T-cell (primary cell): ENCODE results near the gene BMERB1. TPM values are rescaled to one million over a fixed set of nuclear protein-coding genes. Genes with fewer than 3 reads are reported as not detected.

Experiments used
- ATAC-seq, 4 experiments: fragments of 200-7000 bp in 3 of 4; fragments of 150-1000 bp in 1 of 4; cut with Tn5 transposase; replicated peaks in 1 of 4; 1 replicate in 3 of 4; 2 replicates in 1 of 4; pipeline ENCODE4 v1.10.0; 2021; ENCODE audit warnings: moderate library complexity in 3 of 4, mild to moderate bottlenecking in 2 of 4, moderate number of reproducible peaks in 1 of 4
- CTCF ChIA-PET, 2 donors: fragments of 300-600 bp; sonication (Branson Sonifier 250); formaldehyde crosslinking; loops; one replicate each; lab custom pipeline; 2022; ENCODE audit warnings: antibody characterized with exemption in 2 of 2; lab: Charles Lee
- POLR2A ChIA-PET, 2 donors: fragments of 300-600 bp; sonication (Branson Sonifier 250); formaldehyde crosslinking; loops; one replicate each; lab custom pipeline; 2022; ENCODE audit warnings: antibody characterized with exemption in 2 of 2; lab: Charles Lee
- DNase-seq, 35 experiments: peaks; one replicate each; pipeline versions ENCODE4 v3.0.0 to v3.0.0-alpha.2; 2013 to 2023
- H3K27ac ChIP-seq: one replicate; pipeline ENCODE4 v1.5.1; 2013; ENCODE audit warnings: low read length
- H3K27me3 ChIP-seq, 2 experiments: replicated peaks in 1 of 2; 1 replicate in 1 of 2; 2 replicates in 1 of 2; pipeline versions ENCODE4 v1.6.1 to v1.7.0; 2013; ENCODE audit warnings: low read length in 1 of 2, mixed read lengths in 1 of 2; ENCODE audit not compliant: control insufficient read depth in 2 of 2, insufficient read depth in 2 of 2; ENCODE audit errors: extremely low read depth in 1 of 2
- H3K36me3 ChIP-seq, 2 donors: 1 replicate in 1 of 2; 2 replicates in 1 of 2; pipeline versions ENCODE4 v1.6.1 to v1.7.0; 2013; ENCODE audit warnings: low read length in 1 of 2; ENCODE audit not compliant: control insufficient read depth in 2 of 2, insufficient read depth in 1 of 2; ENCODE audit errors: extremely low read depth in 1 of 2
- H3K4me1 ChIP-seq, 2 experiments: 1 replicate in 1 of 2; 2 replicates in 1 of 2; pipeline versions ENCODE4 v1.6.1 to v1.7.0; 2013; ENCODE audit warnings: low read length in 2 of 2, mixed read lengths in 1 of 2; ENCODE audit not compliant: insufficient read depth in 2 of 2, control insufficient read depth in 1 of 2; ENCODE audit errors: extremely low read depth in 1 of 2
- H3K4me3 ChIP-seq, 2 donors: 1 replicate in 1 of 2; 2 replicates in 1 of 2; pipeline versions ENCODE4 v1.5.1 to v1.7.0; 2013; ENCODE audit warnings: mild to moderate bottlenecking in 2 of 2, low read length in 1 of 2, moderate library complexity in 1 of 2; ENCODE audit not compliant: control insufficient read depth in 1 of 2; ENCODE audit errors: extremely low read depth in 1 of 2
- H3K9me3 ChIP-seq: 2 replicates; pipeline ENCODE4 v1.7.0; 2013
- H3K27ac Mint-ChIP-seq, 2 donors: one replicate each; pipeline ENCODE4 v1.8.0; 2020 to 2021; ENCODE audit warnings: mild to moderate bottlenecking in 2 of 2, mixed read lengths in 2 of 2
- H3K27me3 Mint-ChIP-seq, 2 donors: one replicate each; pipeline ENCODE4 v1.8.0; 2021 to 2022; ENCODE audit warnings: mixed read lengths in 2 of 2
- H3K36me3 Mint-ChIP-seq: one replicate; pipeline ENCODE4 v1.8.0; 2021; ENCODE audit warnings: mixed read lengths
- H3K4me1 Mint-ChIP-seq, 3 donors: one replicate each; pipeline ENCODE4 v1.8.0; 2020 to 2022; ENCODE audit warnings: mixed read lengths in 3 of 3, mild to moderate bottlenecking in 1 of 3
- H3K4me3 Mint-ChIP-seq, 3 donors: one replicate each; pipeline ENCODE4 v1.8.0; 2020 to 2022; ENCODE audit warnings: mild to moderate bottlenecking in 3 of 3, mixed read lengths in 3 of 3, moderate library complexity in 3 of 3
- H3K9me3 Mint-ChIP-seq, 3 donors: one replicate each; pipeline ENCODE4 v1.8.0; 2020 to 2022; ENCODE audit warnings: mixed read lengths in 3 of 3
- WGBS: methylation state at CpG from one replicate; pipeline ENCODE4 v1.1.5; 2013; ENCODE audit warnings: missing lambda C conversion rate; ENCODE audit not compliant: insufficient coverage; 5-methylcytosine and 5-hydroxymethylcytosine counted together
- total RNA-seq, 35 experiments: library from RNA in 6 of 35; stranded (reverse) in 6 of 35; fragments of 120-200 nt in 1 of 35; gene quantifications; one replicate each; pipeline versions ENCODE4 v1.2.1 to v1.2.4 and lab custom pipeline; 2013 to 2026

The BMERB1 gene
- total RNA-seq, 5 donors from 2014 or later (not counting 1 experiment from before 2014, with no cell fraction given), result 2.1 to 9.6 (median 5.6) TPM

GRCh38 chr16:15536843-15537242 is 102.5 kb downstream of the BMERB1 start:
- Histone ChIP-seq H3K27me3 (no peaks in the 10 kb centered on the region), H3K4me1 (no peaks in the 10 kb centered on the region), H3K4me3 (no peak overlapping the region), H3K9me3 (no peaks in the 10 kb centered on the region), H3K27ac (no peak overlapping the region), H3K36me3 (no peaks in the 10 kb centered on the region)
- Mint-ChIP-seq H3K4me3 (no peak overlapping the region), H3K36me3 (no peaks in the 10 kb centered on the region), H3K4me1 (no peaks in the 10 kb centered on the region), H3K27me3 (peaks cover 0 to 4% of the 10 kb centered on the region in 2 donors), H3K9me3 (no peaks in the 10 kb centered on the region), H3K27ac (no peak overlapping the region)
- ATAC-seq (no peak), DNase-seq (no peak)
- ChIA-PET CTCF (no interaction called here), POLR2A (no interaction called here)
- WGBS, result 92% methylated on average over 2 of the region's 7 CpGs

DNA sequence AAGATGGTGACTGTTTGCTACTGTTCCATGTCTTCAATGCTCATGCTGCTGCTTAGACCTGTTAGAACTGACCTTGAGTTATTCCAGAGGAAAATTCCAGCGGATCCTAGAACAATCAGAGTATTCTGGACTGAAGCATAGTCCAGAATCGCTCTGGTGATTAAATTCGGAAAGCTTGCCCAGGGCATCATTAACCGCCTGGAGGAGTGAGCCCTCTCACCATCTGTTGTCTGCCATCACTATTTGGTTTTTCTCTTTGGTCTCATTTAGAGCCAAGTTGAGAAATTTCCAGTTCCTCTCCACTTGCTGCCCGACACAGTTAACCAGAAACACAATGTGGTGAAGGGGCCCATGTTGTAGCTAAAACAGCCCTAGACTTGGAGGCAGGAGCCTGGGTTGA is 104.1 kb downstream of the BMERB1 start:
- CTCF ChIA-PET, result interaction anchor here in 1 of 2 donors (0.6 kb wide), 1 partner anchor 567 kb away, joined by 3 read pairs; no protein-coding TSS in a partner anchor
- H3K4me3 Mint-ChIP-seq, result no peak overlapping the region

DNA sequence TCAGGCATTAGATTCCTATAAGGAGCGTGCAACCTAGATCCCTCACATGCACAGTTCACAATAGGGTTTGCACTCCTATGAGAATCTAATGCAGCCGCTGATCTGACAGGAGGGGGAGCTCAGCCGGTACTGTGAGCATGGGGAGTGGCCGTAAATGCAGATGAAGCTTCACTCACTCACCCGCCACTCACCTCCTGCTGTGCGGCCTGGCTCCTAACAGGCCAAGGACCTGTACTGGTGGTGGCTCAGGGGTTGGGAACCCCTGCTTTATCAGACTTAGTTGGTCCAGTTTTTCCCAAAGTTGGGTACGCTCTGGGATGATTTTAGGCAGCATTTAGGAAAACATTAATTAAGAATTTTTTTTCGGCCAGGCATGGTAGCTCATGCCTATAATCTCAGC is 104.8 kb downstream of the BMERB1 start:
- Mint-ChIP-seq H3K4me1 (no peaks in the 10 kb centered on the region), H3K27ac (no peak overlapping the region), H3K27me3 (no peaks in the 10 kb centered on the region), H3K36me3 (no peaks in the 10 kb centered on the region), H3K9me3 (no peaks in the 10 kb centered on the region), H3K4me3 (no peak overlapping the region)
- Histone ChIP-seq H3K9me3 (no peaks in the 10 kb centered on the region), H3K4me3 (no peak overlapping the region), H3K4me1 (peaks cover 0 to 4% of the 10 kb centered on the region in 2 experiments), H3K27ac (no peak overlapping the region), H3K36me3 (no peaks in the 10 kb centered on the region), H3K27me3 (peaks cover 0 to 3% of the 10 kb centered on the region in 2 experiments)
- ChIA-PET POLR2A (interaction anchor here in 1 of 2 donors (0.6 kb wide), 2 partner anchors 38 to 181 kb away, joined by 6 to 7 read pairs; no protein-coding TSS in a partner anchor), CTCF (interaction anchor here in 1 of 2 donors (0.6 kb wide), 1 partner anchor 566 kb away, joined by 3 read pairs; no protein-coding TSS in a partner anchor)
- ATAC-seq, result peak in 1 of 4 experiments; percentile 32
- no peak for DNase-seq
- 100% methylated on average over 3 of the region's 8 CpGs for WGBS

More for the DNA sequence above, 104.1 kb downstream of the BMERB1 start:
- Mint-ChIP-seq H3K27ac (no peak overlapping the region), H3K36me3 (no peaks in the 10 kb centered on the region), H3K4me1 (no peaks in the 10 kb centered on the region), H3K9me3 (no peaks in the 10 kb centered on the region), H3K27me3 (no peaks in the 10 kb centered on the region)
- H3K4me1 ChIP-seq, result peaks cover 0 to 4% of the 10 kb centered on the region in 2 experiments
- no peak for ATAC-seq
- WGBS, result 92% methylated on average over 2 of the region's 5 CpGs
- H3K27me3 ChIP-seq, result peaks cover 0 to 3% of the 10 kb centered on the region in 2 experiments
- no peaks in the 10 kb centered on the region for H3K36me3 ChIP-seq
- no peaks in the 10 kb centered on the region for H3K9me3 ChIP-seq
- H3K27ac ChIP-seq, result no peak overlapping the region
- POLR2A ChIA-PET, result interaction anchor here in 1 of 2 donors (0.7 kb wide), 1 partner anchor 1092 kb away, joined by 4 read pairs; no protein-coding TSS in a partner anchor
- no peak for DNase-seq
- H3K4me3 ChIP-seq, result no peak overlapping the region

GRCh38 chr16:15542261-15542660 is 107.9 kb downstream of the BMERB1 start:
- POLR2A ChIA-PET, result interaction anchor here in 1 of 2 donors (0.6 kb wide), 2 partner anchors 13 to 188 kb away, joined by 3 to 5 read pairs; no protein-coding TSS in a partner anchor
- no peak for ATAC-seq
- Histone ChIP-seq H3K9me3 (no peaks in the 10 kb centered on the region), H3K36me3 (no peaks in the 10 kb centered on the region), H3K4me3 (no peak overlapping the region), H3K4me1 (peaks cover 0 to 4% of the 10 kb centered on the region in 2 experiments), H3K27me3 (peaks cover 0 to 3% of the 10 kb centered on the region in 2 experiments), H3K27ac (no peak overlapping the region)
- CTCF ChIA-PET, result interaction anchor here in 1 of 2 donors (0.7 kb wide), 1 partner anchor 531 kb away, joined by 3 read pairs; no protein-coding TSS in a partner anchor
- no peak for DNase-seq
- Mint-ChIP-seq H3K36me3 (no peaks in the 10 kb centered on the region), H3K4me1 (no peaks in the 10 kb centered on the region), H3K27me3 (no peaks in the 10 kb centered on the region), H3K4me3 (no peak overlapping the region), H3K27ac (no peak overlapping the region), H3K9me3 (no peaks in the 10 kb centered on the region)
- 94% methylated on average over 3 of the region's 7 CpGs for WGBS

DNA sequence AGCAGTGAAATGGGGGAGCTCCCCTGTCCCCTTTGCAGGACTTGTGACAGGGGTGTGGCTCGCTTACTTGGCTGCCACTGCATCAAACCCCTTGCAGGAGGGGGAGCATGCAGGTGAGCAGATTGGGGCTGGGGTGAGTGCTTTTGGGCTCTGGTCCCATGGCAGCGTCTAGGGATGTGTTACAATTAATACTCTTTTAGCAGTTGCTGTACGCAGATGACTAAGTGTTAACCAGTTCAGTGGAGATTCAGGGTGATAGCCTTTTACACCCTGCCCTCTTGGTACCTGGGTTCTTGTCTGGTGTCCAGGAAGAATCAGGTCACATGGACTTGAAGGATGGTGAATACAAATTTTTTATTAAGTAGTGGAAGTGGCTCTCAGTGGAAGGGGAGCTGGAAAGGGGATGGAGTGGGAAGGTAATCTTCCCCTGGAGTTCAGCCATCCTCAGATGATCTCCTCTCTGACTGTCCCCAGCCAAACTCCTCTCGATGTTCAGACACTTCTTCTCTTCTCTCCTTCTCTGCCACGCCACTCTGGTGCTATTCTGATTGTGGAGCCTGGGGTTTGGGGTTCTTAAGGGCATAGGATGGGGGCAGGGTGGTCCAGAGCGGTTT is 108.5 kb downstream of the BMERB1 start:
- Mint-ChIP-seq H3K4me3 (no peak overlapping the region), H3K27me3 (no peaks in the 10 kb centered on the region), H3K4me1 (no peaks in the 10 kb centered on the region), H3K36me3 (no peaks in the 10 kb centered on the region), H3K9me3 (no peaks in the 10 kb centered on the region), H3K27ac (no peak overlapping the region)
- Histone ChIP-seq H3K4me3 (no peak overlapping the region), H3K9me3 (no peaks in the 10 kb centered on the region), H3K4me1 (peaks cover 0 to 4% of the 10 kb centered on the region in 2 experiments), H3K27me3 (peaks cover 0 to 3% of the 10 kb centered on the region in 2 experiments), H3K36me3 (no peaks in the 10 kb centered on the region), H3K27ac (no peak overlapping the region)
- DNase-seq, result no peak
- 61% methylated on average over 4 of the region's 6 CpGs for WGBS
- ChIA-PET POLR2A (no interaction called here), CTCF (no interaction called here)
- ATAC-seq, result no peak

- H3K4me3 Mint-ChIP-seq, result no peak overlapping the region
Measured at GRCh38 chr16:15544405-15544804, 110.0 kb downstream of the BMERB1 start.

More at GRCh38 chr16:15544405-15544804, 110.0 kb downstream of the BMERB1 start:
- no peaks in the 10 kb centered on the region for H3K9me3 Mint-ChIP-seq
- CTCF ChIA-PET, result interaction anchor here in 1 of 2 donors (0.6 kb wide), 1 partner anchor 54 kb away, joined by 10 read pairs; no protein-coding TSS in a partner anchor
- Histone ChIP-seq H3K9me3 (no peaks in the 10 kb centered on the region), H3K27ac (no peak overlapping the region), H3K36me3 (no peaks in the 10 kb centered on the region), H3K4me1 (peaks cover 0 to 4% of the 10 kb centered on the region in 2 experiments), H3K27me3 (peaks cover 0 to 3% of the 10 kb centered on the region in 2 experiments), H3K4me3 (no peak overlapping the region)
- no peak overlapping the region for H3K27ac Mint-ChIP-seq
- no peak for ATAC-seq
- no peaks in the 10 kb centered on the region for H3K36me3 Mint-ChIP-seq
- WGBS, result 93% methylated on average over 2 of the region's 5 CpGs
- no peaks in the 10 kb centered on the region for H3K27me3 Mint-ChIP-seq
- DNase-seq, result no peak
- POLR2A ChIA-PET, result no interaction called here
- no peaks in the 10 kb centered on the region for H3K4me1 Mint-ChIP-seq
